Ramos (cell line): ENCODE results near the gene CCDC69.
"Not testable (repeated sequence)": the region's sequence is repeated elsewhere in the genome, so short reads cannot be mapped to it uniquely, and the experiment has no call there.

Source experiments
- in situ Hi-C: fragments of 300-500 bp; cut with MboI; formaldehyde crosslinking; loops from one replicate; pipeline ENCODE4 v1.14.3; 2022; ENCODE audit warnings: low sequenced_read_pairs; ENCODE audit not compliant: unreplicated experiment

CCDC69 gene

GRCh38 chr5:151198861-151199260 is 25.0 kb downstream of the CCDC69 start:
- in situ Hi-C loops, result no loop called here

GRCh38 chr5:151197291-151197600 is 26.6 kb downstream of the CCDC69 start:
- in situ Hi-C loops, result not testable (repeated sequence)

DNA sequence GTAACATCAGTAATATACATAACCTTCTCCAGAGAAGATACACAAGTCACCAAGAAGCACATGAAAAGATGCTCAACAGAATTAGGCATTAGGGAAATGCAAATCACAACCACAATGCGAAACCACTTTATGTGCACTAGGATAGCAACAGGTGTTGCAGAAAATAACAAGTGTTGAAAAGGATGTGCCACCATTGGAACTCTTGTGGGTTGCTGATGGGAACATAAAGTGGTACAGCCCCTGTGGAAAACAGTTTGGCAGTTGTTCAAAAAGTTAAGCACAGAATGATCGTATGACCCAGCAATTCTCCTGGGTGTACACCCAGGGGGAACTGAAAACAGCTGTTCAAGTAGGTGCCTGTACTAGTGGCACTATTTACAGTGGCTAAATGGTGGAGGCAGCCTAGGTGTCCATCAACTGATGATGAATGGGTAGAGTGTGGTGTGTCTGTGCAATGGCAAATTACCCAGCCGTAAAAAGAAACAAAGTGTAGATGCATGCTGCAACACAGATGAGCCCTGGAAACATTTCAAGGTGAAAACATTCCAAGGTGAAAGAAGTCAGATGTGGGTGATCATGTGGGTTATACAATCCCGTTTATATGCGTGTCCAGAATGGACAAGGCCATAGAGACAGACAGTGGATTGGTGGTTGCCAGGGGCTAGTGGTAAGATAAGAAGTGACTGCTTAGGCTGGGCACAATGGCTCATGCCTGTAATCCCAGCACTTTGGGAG is 27.2 kb downstream of the CCDC69 start:
- in situ Hi-C loops, result no loop called here

DNA sequence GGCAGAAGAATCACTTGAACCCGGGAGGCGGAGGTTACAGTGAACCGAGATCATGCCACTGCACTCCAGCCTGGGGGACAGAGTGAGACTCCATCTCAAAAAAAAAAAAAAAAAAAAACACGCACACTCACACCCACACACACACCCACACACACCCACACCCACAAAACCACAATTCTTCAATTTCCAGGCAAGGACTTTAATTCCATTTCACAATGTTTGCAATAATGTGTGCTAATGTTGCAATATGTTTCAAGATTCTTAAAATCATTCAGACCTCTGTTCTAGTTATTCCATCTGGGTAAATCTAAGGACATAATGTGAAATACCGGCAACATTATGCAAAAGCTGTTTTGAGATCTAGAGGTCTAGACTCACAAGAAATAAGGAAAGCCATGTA is 28.3 kb downstream of the CCDC69 start:
- in situ Hi-C loops, result no loop called here

DNA sequence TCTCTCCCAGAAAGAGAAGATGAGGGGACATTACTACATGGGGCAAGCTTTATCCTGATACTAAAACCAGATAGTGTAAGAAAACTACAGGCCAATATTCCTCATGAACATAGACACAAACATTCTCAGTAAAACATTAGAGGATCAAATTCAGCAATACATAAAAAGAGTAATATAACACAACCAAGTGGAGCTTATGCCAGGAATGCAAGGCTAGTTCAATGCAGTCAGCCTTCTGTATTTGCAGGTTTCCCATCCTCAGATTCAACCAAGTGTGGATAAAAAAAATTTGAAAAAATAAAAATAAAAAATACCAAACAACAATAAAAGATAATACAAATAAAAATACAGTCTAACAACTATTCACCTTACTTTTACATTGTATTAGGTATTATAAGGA is 31.3 kb downstream of the CCDC69 start:
- in situ Hi-C loops, result no loop called here

GRCh38 chr5:151191661-151192060 is 32.2 kb downstream of the CCDC69 start:
- in situ Hi-C loops, result no loop called here

- in situ Hi-C loops, result no loop called here
Measured at GRCh38 chr5:151189151-151189550, 34.7 kb downstream of the CCDC69 start.

DNA sequence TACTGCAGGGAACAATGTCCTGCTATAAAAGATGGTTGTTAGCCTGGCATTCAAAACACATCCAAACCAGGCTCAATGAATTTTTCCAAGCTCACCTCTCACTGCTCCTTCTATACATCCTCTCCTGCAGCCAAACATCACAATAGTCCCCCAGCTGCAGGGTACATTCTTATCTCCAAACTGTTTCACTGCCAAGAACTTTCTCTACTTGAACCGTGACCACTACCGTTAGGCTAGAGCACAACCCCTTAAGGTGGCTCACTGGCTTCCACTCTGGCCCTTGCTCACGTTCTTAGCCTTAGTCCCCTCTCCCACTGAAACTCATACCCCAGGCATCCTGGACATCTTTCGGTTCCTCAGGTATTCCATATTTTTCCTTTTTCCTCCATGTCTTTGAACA is 37.4 kb downstream of the CCDC69 start:
- in situ Hi-C loops, result no loop called here

DNA sequence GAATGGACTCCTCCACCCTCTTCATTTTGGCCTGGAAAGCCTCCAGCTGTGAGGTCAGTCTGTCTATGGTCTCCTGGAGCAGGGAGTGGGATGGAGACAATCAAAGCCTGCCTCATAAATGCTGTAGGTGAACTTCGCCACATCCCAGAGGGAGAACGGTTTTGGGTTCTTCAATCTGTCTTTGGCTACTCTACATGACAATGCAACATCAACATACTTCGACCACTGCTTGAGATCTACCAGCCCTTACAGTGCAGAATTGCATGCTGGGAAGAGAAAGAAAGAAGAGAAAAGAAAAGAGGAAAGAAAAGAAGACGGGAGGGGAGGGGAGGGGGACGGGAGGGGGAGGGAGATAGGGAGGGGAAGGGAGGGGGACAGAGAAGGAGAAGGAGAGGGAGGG is 37.8 kb downstream of the CCDC69 start:
- in situ Hi-C loops, result no loop called here

- in situ Hi-C loops, result no loop called here
Measured at GRCh38 chr5:151184316-151185042, 39.4 kb downstream of the CCDC69 start.

DNA sequence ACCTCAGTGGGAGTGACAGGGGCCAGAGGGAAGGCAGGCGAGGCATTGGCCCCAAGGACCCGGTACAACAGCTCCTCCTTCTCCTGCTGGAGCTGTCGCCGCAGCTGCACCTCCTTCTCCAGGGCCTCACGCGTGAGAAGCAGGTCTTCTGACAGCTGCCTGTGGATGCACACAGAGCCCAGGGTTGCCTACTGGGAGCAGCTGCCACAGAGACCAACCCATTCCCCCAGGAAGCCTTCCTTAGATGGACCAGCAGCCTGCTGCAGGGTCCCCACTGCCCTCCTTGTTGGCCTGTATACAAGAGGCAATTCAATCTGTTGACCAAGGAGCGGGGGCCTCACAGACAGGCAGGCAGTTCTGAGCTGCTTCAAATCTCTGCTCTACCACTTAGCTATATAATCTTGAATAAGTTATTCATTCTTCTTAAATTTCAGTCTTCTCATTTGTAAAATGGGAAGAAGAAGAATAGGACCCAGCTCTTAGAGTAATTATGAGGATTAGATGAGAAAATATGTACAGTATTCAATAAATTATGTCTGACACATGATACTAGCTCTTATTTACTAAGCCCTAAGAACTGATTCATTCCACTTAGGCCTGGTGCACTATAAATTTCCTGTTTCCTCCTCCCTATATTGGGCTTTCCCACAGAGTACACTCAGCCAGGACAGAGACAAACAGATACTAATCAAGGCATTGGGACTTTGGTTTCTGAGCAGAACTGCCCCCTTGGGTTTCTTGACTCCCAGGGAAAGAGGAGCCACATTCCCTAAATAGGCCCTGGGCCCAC is 40.2 kb downstream of the CCDC69 start:
- in situ Hi-C loops, result no loop called here

DNA sequence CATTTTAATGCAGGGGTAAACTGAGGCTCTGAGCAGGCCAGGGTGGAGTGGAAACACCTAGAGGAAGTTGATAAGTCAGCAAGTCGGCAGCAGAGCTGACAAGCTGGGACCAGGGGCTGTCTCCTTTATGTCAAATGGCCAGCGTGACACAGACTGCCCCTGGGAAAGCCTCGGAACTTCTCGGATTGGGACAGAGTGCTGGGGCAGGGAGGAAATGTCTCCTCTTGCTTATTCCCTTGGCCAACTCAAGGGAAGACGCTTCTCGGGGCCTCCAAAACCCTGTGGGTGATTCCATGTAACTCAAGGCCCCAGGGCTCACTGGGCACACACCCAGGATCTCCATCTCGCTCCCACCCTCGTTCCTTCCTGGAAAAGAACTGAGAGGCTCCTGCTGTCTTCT is 40.9 kb downstream of the CCDC69 start:
- in situ Hi-C loops, result no loop called here

- in situ Hi-C loops, result no loop called here
Measured at GRCh38 chr5:151182524-151182900, 41.4 kb downstream of the CCDC69 start.

DNA sequence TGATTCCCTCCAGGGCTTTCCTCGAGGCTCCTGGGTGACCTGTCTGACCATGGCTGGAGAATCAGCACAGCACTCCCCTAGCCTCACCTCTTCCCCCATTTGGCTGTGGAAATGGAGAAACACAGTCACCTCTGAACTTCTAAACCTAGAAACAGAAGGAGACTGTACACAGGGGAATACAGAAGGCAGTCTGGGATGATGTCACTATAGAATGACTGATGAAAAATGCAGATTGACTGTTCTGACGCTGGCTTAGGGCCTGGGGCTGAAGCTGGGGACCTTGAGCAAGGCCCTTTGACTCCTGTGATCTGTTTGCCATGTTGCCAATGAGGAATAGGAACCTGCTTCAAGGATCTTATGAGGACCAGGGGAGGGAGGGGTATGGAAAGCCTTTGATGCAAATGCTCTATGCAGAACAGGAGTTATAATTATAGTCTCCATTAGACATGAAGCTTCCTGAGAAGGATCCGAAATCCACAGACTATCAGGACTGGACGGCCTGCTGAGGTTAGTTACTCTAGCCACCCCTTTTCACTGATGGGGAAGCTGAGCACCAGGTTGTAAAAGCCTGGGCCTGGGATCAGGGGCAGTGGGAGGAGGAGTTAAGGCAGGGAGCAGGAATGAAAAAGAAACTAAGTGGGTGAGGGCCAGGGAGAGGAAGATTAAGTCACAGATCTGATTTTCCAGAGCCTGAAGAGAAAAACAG is 41.9 kb downstream of the CCDC69 start:
- in situ Hi-C loops, result no loop called here

- in situ Hi-C loops, result no loop called here
Measured at GRCh38 chr5:151180291-151180690, 43.6 kb downstream of the CCDC69 start.

- in situ Hi-C loops, result no loop called here
Measured at GRCh38 chr5:151179489-151179840, 44.4 kb downstream of the CCDC69 start.

DNA sequence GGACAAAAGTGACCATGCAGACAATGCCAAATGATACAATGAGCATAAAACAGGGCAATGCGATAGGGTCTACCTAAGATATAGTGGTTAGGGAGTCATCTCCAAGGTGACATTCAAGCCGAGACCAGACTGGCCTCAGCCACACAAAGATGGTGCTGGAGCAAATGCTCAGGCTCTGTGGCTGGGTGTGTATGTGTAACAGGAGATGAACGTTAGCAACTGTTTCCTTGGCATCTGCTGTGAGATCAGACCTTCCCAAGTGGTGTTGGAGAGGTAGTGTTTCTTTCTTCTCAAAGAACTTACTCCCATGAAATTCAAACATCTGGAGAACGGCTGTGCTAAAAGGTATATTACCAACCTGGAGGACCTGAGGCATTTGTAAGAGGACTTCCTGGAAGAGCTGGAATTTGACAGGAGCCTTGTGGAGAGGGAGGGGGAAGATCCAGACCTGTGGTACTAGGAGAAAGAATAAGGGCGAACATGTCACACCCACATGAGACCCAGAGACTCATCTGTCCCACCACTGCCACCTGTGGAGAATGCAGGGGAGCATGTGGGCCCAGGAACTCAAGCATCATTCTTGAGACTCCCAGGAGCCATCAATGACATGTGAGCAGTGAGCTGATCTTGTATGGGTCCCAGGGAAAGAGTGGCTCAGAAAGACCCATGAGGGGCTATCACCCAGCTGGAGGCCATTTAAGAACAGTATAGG is 45.0 kb downstream of the CCDC69 start:
- in situ Hi-C loops, result no loop called here

- in situ Hi-C loops, result no loop called here
Measured at GRCh38 chr5:151178372-151178771, 45.5 kb downstream of the CCDC69 start.

- in situ Hi-C loops, result not testable (repeated sequence)
Measured at GRCh38 chr5:151176268-151176667, 47.6 kb downstream of the CCDC69 start.

DNA sequence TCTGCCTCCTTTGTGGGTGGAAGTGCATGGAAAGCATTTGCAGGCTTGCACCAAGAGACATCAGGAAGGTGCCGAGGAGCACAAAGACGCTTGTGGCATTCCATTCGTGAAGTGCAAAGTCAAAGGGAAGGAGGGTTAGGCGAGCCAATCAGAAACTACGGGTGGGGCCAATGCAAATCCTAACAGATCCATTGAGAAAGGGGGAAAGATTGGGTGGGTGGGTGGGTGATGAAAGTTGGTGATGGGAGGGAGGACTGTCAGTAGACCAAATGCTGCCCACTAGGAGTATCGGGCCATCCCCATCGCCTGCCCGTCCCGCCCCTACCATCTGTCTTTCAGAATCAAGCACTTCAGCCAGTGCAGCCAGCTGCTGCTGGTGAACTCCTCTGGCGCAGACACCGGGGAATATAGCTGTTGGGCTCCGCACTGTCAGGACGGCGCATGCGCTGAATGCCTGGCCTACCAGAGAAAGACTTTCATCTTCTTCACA is 49.2 kb downstream of the CCDC69 start:
- in situ Hi-C loops, result no loop called here
